GM19023 (cell line): ENCODE results near the gene CCDC24.

Experiments
- ATAC-seq: cut with Tn5 transposase; IDR thresholded peaks from one replicate; pipeline ENCODE4 v1.9.1; 2021; ENCODE audit warnings: mild to moderate bottlenecking, moderate library complexity; ENCODE audit not compliant: unreplicated experiment

CCDC24 gene

DNA sequence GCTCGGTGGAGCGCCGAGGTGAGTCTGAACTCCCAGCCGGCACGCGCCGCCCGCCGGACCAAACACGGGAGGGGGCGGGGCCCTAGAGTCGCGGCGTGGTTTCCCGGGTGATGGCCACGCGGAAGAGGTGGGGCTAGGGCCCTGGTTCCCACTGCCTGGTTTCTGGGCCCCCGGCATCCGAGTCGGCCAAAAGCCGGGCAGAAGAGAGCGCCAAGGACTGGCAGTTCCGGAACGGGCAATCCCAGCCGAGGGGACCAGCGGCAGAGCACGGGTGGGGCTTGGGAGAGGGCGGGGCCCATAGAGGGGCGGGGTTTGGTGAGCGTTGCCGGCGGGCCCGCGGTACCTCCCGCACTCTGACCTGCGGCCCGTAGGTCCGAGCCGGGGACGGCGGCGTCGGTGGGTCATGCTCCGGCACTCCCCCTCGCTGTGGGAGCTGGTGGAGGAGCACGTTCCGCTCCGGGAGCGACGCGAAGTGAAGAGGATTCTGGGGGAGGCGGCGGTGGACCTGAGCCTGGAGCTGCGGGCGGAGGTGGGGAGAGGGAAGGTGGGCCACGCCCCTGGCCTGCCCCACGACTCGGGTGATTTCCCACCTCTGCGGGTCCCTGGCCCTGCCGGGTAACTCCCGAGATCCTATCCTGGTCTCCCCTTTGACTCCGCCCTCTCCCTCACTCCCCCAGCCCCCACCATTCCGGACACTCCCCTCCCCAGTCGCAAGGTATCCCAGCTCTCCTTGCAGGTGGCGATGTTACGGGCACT, at the start of gene CCDC24:
CCDC24 (plus strand) TSS at position 124 of the 756 bp plus-strand sequence; CDS start at position 404, 280 bp downstream.
- ATAC-seq, result peak; percentile 81

DNA sequence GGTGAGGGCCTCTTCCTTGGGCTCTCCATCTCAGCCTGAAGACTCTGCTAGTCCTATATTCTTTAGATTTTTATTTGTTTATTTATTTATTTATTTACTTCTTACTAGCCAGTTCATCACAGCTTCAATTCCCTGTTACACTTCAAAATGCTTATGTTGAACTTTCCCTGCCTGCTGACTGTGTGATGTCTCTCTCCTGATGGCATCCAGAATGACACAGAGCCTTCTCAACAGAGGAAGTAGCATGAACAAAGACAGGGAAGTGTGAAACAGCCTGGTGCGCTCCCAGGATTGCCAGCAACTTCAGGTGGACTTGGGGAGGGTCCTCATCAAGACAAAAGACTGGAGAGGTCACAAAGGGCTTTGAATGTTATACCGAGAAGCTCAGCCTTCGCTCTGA, 49.0 kb upstream of the CCDC24 start:
- no peak for ATAC-seq

GRCh38 chr1:43944860-43945259, 46.5 kb upstream of the CCDC24 start:
- no peak for ATAC-seq

GRCh38 chr1:43945674-43946235, 45.6 kb upstream of the CCDC24 start:
- ATAC-seq, result no peak

- peak; percentile 91 for ATAC-seq
Observed at GRCh38 chr1:43946236-43947060, 45.0 kb upstream of the CCDC24 start, which contains the start of gene IPO13. Gene IPO13, plus strand, starts transcription at chr1:43946950. Its CDS starts 651 bp downstream, at chr1:43947601.

GRCh38 chr1:43947061-43947873, 44.1 kb upstream of the CCDC24 start:
- peak; percentile 17 for ATAC-seq

- no peak for ATAC-seq
Observed at GRCh38 chr1:43947874-43948437, 43.4 kb upstream of the CCDC24 start.

GRCh38 chr1:43949678-43950077, 41.7 kb upstream of the CCDC24 start:
- no peak for ATAC-seq

DNA sequence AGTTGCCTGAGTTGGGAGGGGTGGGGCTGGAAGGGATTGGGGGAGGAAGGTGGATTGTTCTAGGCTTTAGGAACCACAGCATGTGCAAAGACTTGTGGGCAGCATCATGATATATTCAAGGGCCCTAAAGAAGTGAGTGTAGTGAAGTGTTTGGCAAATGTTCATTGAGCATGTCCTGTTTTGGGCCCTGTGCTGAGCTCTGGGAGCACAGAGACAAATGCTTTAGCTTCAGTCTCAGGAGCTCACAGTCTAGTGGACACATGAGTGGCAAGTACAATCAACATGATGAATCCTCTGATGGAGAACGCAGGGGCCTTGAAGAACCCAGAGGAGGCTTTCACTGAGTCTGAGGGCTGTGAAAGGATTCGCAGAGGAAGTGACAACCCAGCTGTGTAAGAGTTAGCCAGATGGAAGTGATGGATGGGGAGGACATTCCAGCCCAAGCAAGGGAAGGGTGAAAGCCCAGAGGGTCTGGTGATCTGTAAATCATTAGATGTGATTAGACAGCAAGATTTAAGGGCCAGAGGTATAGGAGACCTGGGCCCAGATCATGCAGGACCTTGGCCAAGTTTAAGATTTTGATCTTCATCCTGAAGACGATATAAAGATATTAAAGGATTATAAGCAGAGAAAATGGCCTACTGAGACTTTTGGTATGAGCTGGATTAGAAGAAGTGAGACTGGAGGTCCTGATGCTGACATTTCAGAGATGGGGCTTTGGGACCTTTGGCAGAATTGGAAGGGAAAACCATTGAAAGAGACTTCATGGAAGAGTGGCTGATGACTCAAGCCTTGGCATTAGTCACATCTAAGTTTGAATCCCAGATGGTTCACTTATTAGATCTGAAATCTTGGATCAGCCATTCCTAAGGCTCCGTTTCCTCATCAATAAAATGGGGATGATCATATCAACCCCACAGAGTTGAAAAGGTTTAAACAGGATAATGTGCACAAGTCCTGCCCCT, 40.1 kb upstream of the CCDC24 start:
- ATAC-seq, result no peak

GRCh38 chr1:43952731-43953346, 38.6 kb upstream of the CCDC24 start:
- no peak for ATAC-seq

GRCh38 chr1:43953361-43953760, 38.0 kb upstream of the CCDC24 start:
- no peak for ATAC-seq

DNA sequence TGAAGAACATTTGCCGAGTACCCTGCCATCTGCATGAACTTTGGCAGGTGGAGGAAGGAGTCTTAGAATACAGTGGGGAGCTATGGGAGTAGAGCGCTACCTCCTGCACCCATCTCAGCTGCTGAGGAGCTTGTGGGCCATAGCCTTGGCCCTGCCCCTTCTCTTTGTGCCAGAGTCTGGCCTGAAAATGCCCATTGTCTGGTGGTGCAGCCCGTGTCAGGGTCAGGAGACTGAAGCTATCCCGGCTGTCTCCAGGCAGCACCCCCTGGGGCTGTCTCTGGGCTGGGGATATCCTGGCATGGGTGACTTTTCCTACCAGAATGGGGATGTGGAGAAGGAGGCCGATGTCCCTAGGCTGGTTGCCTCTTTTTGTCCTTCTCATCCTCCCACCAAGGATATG, 37.4 kb upstream of the CCDC24 start:
- no peak for ATAC-seq

DNA sequence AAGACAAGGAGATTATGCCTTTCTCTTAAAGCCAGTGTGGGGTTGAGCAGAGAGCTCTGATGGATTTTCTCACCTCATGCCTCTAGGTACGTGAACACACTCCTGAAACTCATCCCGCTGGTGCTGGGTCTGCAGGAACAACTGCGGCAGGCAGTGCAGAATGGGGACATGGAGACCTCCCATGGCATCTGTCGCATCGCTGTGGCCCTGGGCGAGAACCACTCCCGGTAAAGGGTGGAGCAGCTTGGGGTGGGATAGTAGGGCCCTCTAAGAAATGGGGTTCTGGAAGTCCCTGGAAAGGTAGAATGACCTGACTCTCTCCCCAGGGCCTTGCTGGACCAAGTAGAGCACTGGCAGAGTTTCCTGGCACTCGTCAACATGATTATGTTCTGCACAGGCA, 35.2 kb upstream of the CCDC24 start:
- no peak for ATAC-seq

- ATAC-seq, result no peak
Observed at GRCh38 chr1:43957407-43958040, 33.9 kb upstream of the CCDC24 start.

- no peak for ATAC-seq
Observed at GRCh38 chr1:43958351-43959255, 32.8 kb upstream of the CCDC24 start.

DNA sequence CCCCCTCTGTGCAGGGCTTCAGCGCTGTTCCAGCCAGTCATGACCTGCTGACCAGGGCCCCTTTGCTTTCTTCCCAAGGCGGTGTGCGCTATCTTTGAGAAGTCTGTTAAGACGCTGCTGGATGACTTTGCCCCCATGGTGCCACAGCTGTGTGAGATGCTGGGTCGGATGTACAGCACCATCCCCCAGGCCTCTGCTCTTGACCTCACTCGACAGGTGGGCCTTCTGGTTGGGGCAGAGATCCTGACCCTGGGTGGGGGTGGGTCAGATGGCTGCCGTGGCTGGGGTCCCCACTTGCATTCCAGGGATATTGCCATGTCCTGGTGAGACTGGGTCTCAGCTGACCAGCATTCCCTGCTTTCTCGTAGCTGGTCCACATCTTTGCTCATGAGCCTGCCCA, 30.6 kb upstream of the CCDC24 start:
- ATAC-seq, result no peak

DNA sequence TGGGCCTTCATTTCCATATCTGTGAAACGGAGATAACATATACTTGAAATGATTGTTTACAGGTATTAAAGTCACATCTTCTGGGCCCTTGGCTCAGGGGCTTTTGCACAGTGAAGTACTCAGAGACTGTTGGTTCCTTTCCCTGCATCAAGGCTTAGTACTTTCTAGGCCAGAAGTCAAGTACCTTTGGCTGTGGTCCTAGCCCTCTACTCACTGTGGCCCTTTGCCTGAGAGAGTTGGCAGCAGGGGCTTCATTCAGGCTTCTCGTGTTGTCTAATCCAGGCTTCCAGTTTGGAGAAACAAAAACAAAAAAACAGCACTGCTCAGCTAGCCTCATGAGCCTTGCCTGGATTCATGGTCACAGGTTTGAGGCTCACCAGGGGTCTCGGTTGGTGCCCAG, 29.7 kb upstream of the CCDC24 start:
- ATAC-seq, result no peak
